Liver (tissue), 9 donors: Measurements from ENCODE around the gene WLS. TPM values are rescaled to one million over a fixed set of nuclear protein-coding genes. Genes with fewer than 3 reads are reported as not detected.

ENCODE experiments used
- DNase-seq: peaks from one replicate; pipeline ENCODE4 v3.0.0-alpha.2; 2017; ENCODE audit warnings: low spot score
- H3K27ac ChIP-seq, 2 donors: one replicate each; pipeline ENCODE4 v1.7.0; 2013; ENCODE audit warnings: inconsistent platforms in 2 of 2, low read length in 2 of 2, control low read depth in 1 of 2, low read depth in 1 of 2, mild to moderate bottlenecking in 1 of 2
- H3K27me3 ChIP-seq, 4 donors: one replicate each; pipeline versions ENCODE4 v1.6.1 to v1.7.0; 2013; ENCODE audit warnings: low read length in 3 of 4, inconsistent platforms in 1 of 4, mild to moderate bottlenecking in 1 of 4, moderate library complexity in 1 of 4; ENCODE audit not compliant: control insufficient read depth in 4 of 4, insufficient read depth in 4 of 4
- H3K36me3 ChIP-seq, 4 donors: one replicate each; pipeline versions ENCODE4 v1.6.1 to v1.7.0; 2013; ENCODE audit warnings: low read length in 3 of 4, mild to moderate bottlenecking in 3 of 4, low read depth in 1 of 4, moderate library complexity in 1 of 4; ENCODE audit not compliant: control insufficient read depth in 4 of 4, insufficient read depth in 3 of 4
- H3K4me1 ChIP-seq, 4 donors: one replicate each; pipeline versions ENCODE4 v1.6.1 to v1.7.0; 2013; ENCODE audit warnings: low read length in 3 of 4, mild to moderate bottlenecking in 3 of 4, moderate library complexity in 1 of 4; ENCODE audit not compliant: control insufficient read depth in 4 of 4, insufficient read depth in 4 of 4
- H3K4me3 ChIP-seq, 3 donors: one replicate each; pipeline versions ENCODE4 v1.6.1 to v1.7.0; 2013; ENCODE audit warnings: low read length in 3 of 3, control low read depth in 1 of 3, low read depth in 1 of 3, mild to moderate bottlenecking in 1 of 3
- H3K9ac ChIP-seq, 2 donors: one replicate each; pipeline ENCODE4 v1.7.0; 2013; ENCODE audit warnings: low read length in 2 of 2, mild to moderate bottlenecking in 2 of 2, moderate library complexity in 2 of 2, control low read depth in 1 of 2, low read depth in 1 of 2
- H3K9me3 ChIP-seq, 4 donors: one replicate each; pipeline versions ENCODE4 v1.6.1 to v1.7.0; 2013; ENCODE audit warnings: low read length in 3 of 4; ENCODE audit not compliant: control insufficient read depth in 4 of 4
- EGR1 ChIP-seq, 2 donors: IDR thresholded peaks; 2 replicates each; pipeline ENCODE4 v1.6.1; 2016 to 2018; ENCODE audit warnings: antibody characterized with exemption in 2 of 2, low read depth in 2 of 2
- FOXA1 ChIP-seq: IDR thresholded peaks from 2 replicates; pipeline ENCODE4 v1.6.1; 2016; ENCODE audit warnings: antibody characterized with exemption
- GABPA ChIP-seq, 2 donors: IDR thresholded peaks in 1 of 2; conservative IDR thresholded peaks in 1 of 2; 2 replicates each; pipeline ENCODE4 v1.6.1; 2016; ENCODE audit warnings: antibody characterized with exemption in 2 of 2, mild to moderate bottlenecking in 1 of 2, moderate library complexity in 1 of 2
- HNF4A ChIP-seq, 2 donors: conservative IDR thresholded peaks; 2 replicates each; pipeline ENCODE4 v1.6.1; 2016; ENCODE audit warnings: antibody characterized with exemption in 2 of 2, mild to moderate bottlenecking in 2 of 2
- HNF4G ChIP-seq: IDR thresholded peaks from 2 replicates; pipeline ENCODE4 v1.6.1; 2016; ENCODE audit warnings: antibody characterized with exemption
- JUND ChIP-seq, 2 donors: IDR thresholded peaks; 2 replicates each; pipeline ENCODE4 v1.6.1; 2016; ENCODE audit warnings: antibody characterized with exemption in 2 of 2
- NR2F2 ChIP-seq: IDR thresholded peaks from 2 replicates; pipeline ENCODE4 v1.6.1; 2016; ENCODE audit warnings: antibody characterized with exemption
- RAD21 ChIP-seq, 2 donors: IDR thresholded peaks; 2 replicates each; pipeline ENCODE4 v1.6.1; 2016; ENCODE audit warnings: antibody characterized with exemption in 2 of 2, mild to moderate bottlenecking in 2 of 2
- RXRA ChIP-seq, 2 donors: IDR thresholded peaks; 2 replicates each; pipeline ENCODE4 v1.6.1; 2017 to 2018; ENCODE audit warnings: antibody characterized with exemption in 2 of 2, mild to moderate bottlenecking in 1 of 2
- SP1 ChIP-seq: IDR thresholded peaks from 2 replicates; pipeline ENCODE4 v1.6.1; 2018; ENCODE audit warnings: antibody characterized with exemption, mild to moderate bottlenecking
- TAF1 ChIP-seq: conservative IDR thresholded peaks from 2 replicates; pipeline ENCODE4 v1.6.1; 2016; ENCODE audit warnings: antibody characterized with exemption, mild to moderate bottlenecking
- YY1 ChIP-seq: IDR thresholded peaks from 2 replicates; pipeline ENCODE4 v1.6.1; 2016; ENCODE audit warnings: antibody characterized with exemption, mild to moderate bottlenecking
- WGBS: extraction: QIAGEN DNeasy Blood & Tissue Kit; methylation state at CpG from one replicate; pipeline ENCODE4 v1.1.7; 2013; 5-methylcytosine and 5-hydroxymethylcytosine counted together
- polyA plus RNA-seq, 2 donors: library from polyadenylated mRNA; stranded (reverse) in 1 of 2; unstranded in 1 of 2; fragments of 200-250 nt in 1 of 2; fragments of >200 nt in 1 of 2; fragmentation: Nextera tagmentation in 1 of 2; extraction: Ambion mirVana in 1 of 2; gene quantifications; one replicate each; pipeline versions ENCODE4 v1.2.1 to v1.2.3, GENCODE V29; 2013 to 2015
- total RNA-seq, 2 donors: library from RNA; depleted of rRNA; stranded (reverse); fragments of >200 nt; gene quantifications; one replicate each; pipeline ENCODE4 v1.2.3, GENCODE V29; 2014
- TF ChIP-seq, protein P1 (sequence below): IDR thresholded peaks from 2 replicates; pipeline ENCODE4 v1.6.1; 2016; ENCODE audit warnings: antibody characterized with exemption
- TF ChIP-seq, protein P2 (sequence below): IDR thresholded peaks from 2 replicates; pipeline ENCODE4 v1.6.1; 2016; ENCODE audit warnings: antibody characterized with exemption
- TF ChIP-seq, protein P3 (sequence below): IDR thresholded peaks from 2 replicates; pipeline ENCODE4 v1.6.1; 2016; ENCODE audit warnings: antibody characterized with exemption, mild to moderate bottlenecking
- TF ChIP-seq, protein P4 (sequence below): IDR thresholded peaks from 2 replicates; pipeline ENCODE4 v1.6.1; 2016; ENCODE audit warnings: antibody characterized with exemption
- donor health status: healthy.
- donor health status: healthy.
- donor health status: healthy.
- donor health status: healthy.
- donor health status: healthy.

WLS gene
- total and polyA plus RNA-seq, 4 donors = 3.2 to 12.5 (median 7.7) TPM

DNA sequence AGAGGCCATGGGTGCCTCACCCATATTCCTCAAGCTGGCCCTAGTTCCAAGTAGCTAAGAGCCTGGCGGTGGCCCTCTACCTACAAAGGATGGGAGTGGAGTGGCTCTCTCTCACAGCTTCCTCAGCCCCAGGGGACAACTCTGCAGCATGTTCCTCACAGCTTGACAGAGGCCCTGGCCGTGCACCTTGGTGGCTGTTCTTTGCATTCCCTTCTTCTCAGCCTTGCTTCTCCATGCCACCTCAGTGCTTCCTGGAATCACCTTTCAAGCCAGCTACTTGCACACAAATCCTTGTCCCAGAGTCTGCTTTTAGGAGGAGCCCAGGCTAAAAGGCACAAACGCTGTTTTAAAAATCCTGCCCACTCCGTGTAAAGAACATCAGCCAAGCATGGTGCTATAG lies 112.9 kb downstream of the WLS start:
- no peaks in the 10 kb centered on the region for H3K9me3 ChIP-seq
- no peak for TF ChIP-seq NR2F2
- no peak for TF ChIP-seq RXRA (IDR thresholded peaks at IDR 0.05)
- no peak for TF ChIP-seq GABPA (IDR thresholded peaks at IDR 0.05 in 1 of 2, conservative IDR thresholded peaks at IDR 0.05 in 1 of 2)
- TF ChIP-seq HNF4G = no peak
- TF ChIP-seq, protein P1, sequence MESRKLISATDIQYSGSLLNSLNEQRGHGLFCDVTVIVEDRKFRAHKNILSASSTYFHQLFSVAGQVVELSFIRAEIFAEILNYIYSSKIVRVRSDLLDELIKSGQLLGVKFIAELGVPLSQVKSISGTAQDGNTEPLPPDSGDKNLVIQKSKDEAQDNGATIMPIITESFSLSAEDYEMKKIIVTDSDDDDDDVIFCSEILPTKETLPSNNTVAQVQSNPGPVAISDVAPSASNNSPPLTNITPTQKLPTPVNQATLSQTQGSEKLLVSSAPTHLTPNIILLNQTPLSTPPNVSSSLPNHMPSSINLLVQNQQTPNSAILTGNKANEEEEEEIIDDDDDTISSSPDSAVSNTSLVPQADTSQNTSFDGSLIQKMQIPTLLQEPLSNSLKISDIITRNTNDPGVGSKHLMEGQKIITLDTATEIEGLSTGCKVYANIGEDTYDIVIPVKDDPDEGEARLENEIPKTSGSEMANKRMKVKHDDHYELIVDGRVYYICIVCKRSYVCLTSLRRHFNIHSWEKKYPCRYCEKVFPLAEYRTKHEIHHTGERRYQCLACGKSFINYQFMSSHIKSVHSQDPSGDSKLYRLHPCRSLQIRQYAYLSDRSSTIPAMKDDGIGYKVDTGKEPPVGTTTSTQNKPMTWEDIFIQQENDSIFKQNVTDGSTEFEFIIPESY = no peak
- TF ChIP-seq TAF1 = no peak
- TF ChIP-seq, protein P2, sequence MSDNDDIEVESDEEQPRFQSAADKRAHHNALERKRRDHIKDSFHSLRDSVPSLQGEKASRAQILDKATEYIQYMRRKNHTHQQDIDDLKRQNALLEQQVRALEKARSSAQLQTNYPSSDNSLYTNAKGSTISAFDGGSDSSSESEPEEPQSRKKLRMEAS = no peak
- no peak for TF ChIP-seq FOXA1
- TF ChIP-seq JUND (IDR thresholded peaks at IDR 0.05) = no peak
- TF ChIP-seq YY1 = no peak
- TF ChIP-seq HNF4A (conservative IDR thresholded peaks at IDR 0.05) = no peak
- no peak for TF ChIP-seq EGR1 (IDR thresholded peaks at IDR 0.05; ENCODE audit: low read depth in 2 of 2)
- TF ChIP-seq, protein P3, sequence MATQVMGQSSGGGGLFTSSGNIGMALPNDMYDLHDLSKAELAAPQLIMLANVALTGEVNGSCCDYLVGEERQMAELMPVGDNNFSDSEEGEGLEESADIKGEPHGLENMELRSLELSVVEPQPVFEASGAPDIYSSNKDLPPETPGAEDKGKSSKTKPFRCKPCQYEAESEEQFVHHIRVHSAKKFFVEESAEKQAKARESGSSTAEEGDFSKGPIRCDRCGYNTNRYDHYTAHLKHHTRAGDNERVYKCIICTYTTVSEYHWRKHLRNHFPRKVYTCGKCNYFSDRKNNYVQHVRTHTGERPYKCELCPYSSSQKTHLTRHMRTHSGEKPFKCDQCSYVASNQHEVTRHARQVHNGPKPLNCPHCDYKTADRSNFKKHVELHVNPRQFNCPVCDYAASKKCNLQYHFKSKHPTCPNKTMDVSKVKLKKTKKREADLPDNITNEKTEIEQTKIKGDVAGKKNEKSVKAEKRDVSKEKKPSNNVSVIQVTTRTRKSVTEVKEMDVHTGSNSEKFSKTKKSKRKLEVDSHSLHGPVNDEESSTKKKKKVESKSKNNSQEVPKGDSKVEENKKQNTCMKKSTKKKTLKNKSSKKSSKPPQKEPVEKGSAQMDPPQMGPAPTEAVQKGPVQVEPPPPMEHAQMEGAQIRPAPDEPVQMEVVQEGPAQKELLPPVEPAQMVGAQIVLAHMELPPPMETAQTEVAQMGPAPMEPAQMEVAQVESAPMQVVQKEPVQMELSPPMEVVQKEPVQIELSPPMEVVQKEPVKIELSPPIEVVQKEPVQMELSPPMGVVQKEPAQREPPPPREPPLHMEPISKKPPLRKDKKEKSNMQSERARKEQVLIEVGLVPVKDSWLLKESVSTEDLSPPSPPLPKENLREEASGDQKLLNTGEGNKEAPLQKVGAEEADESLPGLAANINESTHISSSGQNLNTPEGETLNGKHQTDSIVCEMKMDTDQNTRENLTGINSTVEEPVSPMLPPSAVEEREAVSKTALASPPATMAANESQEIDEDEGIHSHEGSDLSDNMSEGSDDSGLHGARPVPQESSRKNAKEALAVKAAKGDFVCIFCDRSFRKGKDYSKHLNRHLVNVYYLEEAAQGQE = no peak
- TF ChIP-seq RAD21 (IDR thresholded peaks at IDR 0.05) = no peak
- TF ChIP-seq, protein P4, sequence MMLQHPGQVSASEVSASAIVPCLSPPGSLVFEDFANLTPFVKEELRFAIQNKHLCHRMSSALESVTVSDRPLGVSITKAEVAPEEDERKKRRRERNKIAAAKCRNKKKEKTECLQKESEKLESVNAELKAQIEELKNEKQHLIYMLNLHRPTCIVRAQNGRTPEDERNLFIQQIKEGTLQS = no peak
- no peak for TF ChIP-seq SP1
- peaks cover 0 to 2% (median 0%) of the 10 kb centered on the region in 4 donors for H3K36me3 ChIP-seq
- 95% methylated on average over 4 of the region's 4 CpGs for WGBS
- no peak overlapping the region for H3K9ac ChIP-seq
- no peak overlapping the region for H3K27ac ChIP-seq
- no peaks in the 10 kb centered on the region for H3K27me3 ChIP-seq
- no peak for DNase-seq
- H3K4me3 ChIP-seq = no peak overlapping the region
- peaks cover 0 to 8% (median 0%) of the 10 kb centered on the region in 4 donors for H3K4me1 ChIP-seq

DNA sequence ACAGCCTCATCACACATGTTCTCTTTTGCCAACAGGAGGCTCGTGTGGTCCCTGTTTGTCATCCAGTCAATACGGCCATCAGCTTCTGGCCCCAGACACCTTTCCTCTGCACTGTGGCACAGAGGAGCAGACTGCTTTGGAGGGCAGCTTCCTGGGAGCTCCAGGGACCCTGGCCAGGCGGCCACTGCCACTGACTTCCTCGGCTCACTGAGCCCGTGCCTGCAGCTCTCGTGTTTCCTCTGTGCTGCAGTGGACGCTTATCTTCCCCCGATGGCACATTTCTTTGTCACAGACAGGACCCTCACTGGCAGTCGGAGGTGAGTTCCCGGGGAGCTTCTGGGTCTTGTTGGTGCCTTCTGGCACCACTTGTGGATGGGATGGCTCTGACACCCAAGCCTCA lies 114.9 kb downstream of the WLS start:
- DNase-seq = no peak
- H3K4me3 ChIP-seq = no peak overlapping the region
- TF ChIP-seq NR2F2 = no peak
- H3K27me3 ChIP-seq = no peaks in the 10 kb centered on the region
- no peak overlapping the region for H3K27ac ChIP-seq
- no peaks in the 10 kb centered on the region for H3K36me3 ChIP-seq
- H3K4me1 ChIP-seq = peaks cover 0 to 8% (median 0%) of the 10 kb centered on the region in 4 donors
- no peaks in the 10 kb centered on the region for H3K9me3 ChIP-seq
- H3K9ac ChIP-seq = no peak overlapping the region
- 75% methylated on average over 10 of the region's 10 CpGs for WGBS
